HepG2 (cell line): ENCODE measurements around the gene KRT34. TPM values are rescaled to one million over a fixed set of nuclear protein-coding genes. Genes with fewer than 3 reads are reported as not detected.

Experiments used
- CEBPG ChIP-seq: IDR thresholded peaks from 2 replicates; pipeline ENCODE4 v1.6.1; 2016
- E2F2 ChIP-seq: sonication (generic); formaldehyde crosslinking; IDR thresholded peaks from 2 replicates; pipeline ENCODE4 v1.4.0; 2020; ENCODE audit warnings: missing genetic modification reagents, borderline replicate concordance
- FOXO4 ChIP-seq: sonication (generic); formaldehyde crosslinking; conservative IDR thresholded peaks from 2 replicates; pipeline ENCODE4 v1.8.1; 2023; ENCODE audit warnings: missing genetic modification reagents
- IRF9 ChIP-seq: sonication (generic); formaldehyde crosslinking; IDR thresholded peaks from 2 replicates; pipeline ENCODE4 v1.8.0; 2022; ENCODE audit warnings: missing genetic modification reagents, mild to moderate bottlenecking, borderline replicate concordance
- KMT2A ChIP-seq: sonication (generic); formaldehyde crosslinking; IDR thresholded peaks from 2 replicates; pipeline ENCODE4 v1.4.0; 2020; ENCODE audit warnings: missing genetic modification reagents
- MBNL3 ChIP-seq: fragments of 250-450 bp; sonication (Bioruptor Pico); conservative IDR thresholded peaks from 2 replicates; pipeline ENCODE4 v1.8.0; 2022; ENCODE audit warnings: mild to moderate bottlenecking, inconsistent platforms
- POLR2G ChIP-seq: fragments of 200-400 bp; formaldehyde crosslinking; IDR thresholded peaks from 2 replicates; pipeline ENCODE4 v1.6.1; 2018; ENCODE audit warnings: mild to moderate bottlenecking, low read depth, low read length, moderate library complexity
- PRDM4 ChIP-seq: sonication (generic); formaldehyde crosslinking; IDR thresholded peaks from 2 replicates; pipeline ENCODE4 v1.9.0; 2021; ENCODE audit warnings: missing genetic modification reagents, borderline replicate concordance
- REST ChIP-seq, 2 experiments: IDR thresholded peaks; 2 replicates each; pipeline ENCODE4 v1.6.1; 2011 to 2012; ENCODE audit warnings: low read length in 2 of 2, borderline replicate concordance in 1 of 2, low read depth in 1 of 2, mild to moderate bottlenecking in 1 of 2, moderate library complexity in 1 of 2
- SALL2 ChIP-seq: sonication (generic); formaldehyde crosslinking; IDR thresholded peaks from 2 replicates; pipeline ENCODE4 v1.8.1; 2023; ENCODE audit warnings: mild to moderate bottlenecking, missing genetic modification reagents, inconsistent platforms
- ZMYM4 ChIP-seq: sonication (generic); formaldehyde crosslinking; IDR thresholded peaks from 2 replicates; pipeline ENCODE4 v1.8.1; 2023; ENCODE audit warnings: mild to moderate bottlenecking, missing genetic modification reagents
- ZNF343 ChIP-seq: sonication (generic); formaldehyde crosslinking; IDR thresholded peaks from 2 replicates; pipeline ENCODE4 v1.4.0; 2020; ENCODE audit warnings: mild to moderate bottlenecking, missing genetic modification reagents
- ZNF597 ChIP-seq: sonication (generic); formaldehyde crosslinking; IDR thresholded peaks from 2 replicates; pipeline ENCODE4 v1.5.0; 2020; ENCODE audit warnings: missing genetic modification reagents
- ZXDC ChIP-seq: sonication (generic); formaldehyde crosslinking; IDR thresholded peaks from 2 replicates; pipeline ENCODE4 v1.5.0; 2020; ENCODE audit warnings: mild to moderate bottlenecking, missing genetic modification reagents
- polyA plus RNA-seq, 8 experiments: library from polyadenylated mRNA; depleted of rRNA in 3 of 8; stranded (reverse) in 7 of 8; unstranded in 1 of 8; fragments of >200 nt; fragmentation: Illumina TruSeq in 4 of 8; extraction: Trizol in 4 of 8; gene quantifications; 2 replicates each; pipeline versions ENCODE4 v1.2.1 to v1.2.3, GENCODE V29; 2011 to 2016; ENCODE audit warnings: low read depth in 4 of 8, missing spikeins in 1 of 8, mixed read lengths in 1 of 8; ENCODE audit not compliant: insufficient read depth in 1 of 8
- total RNA-seq, 5 experiments: library from RNA; depleted of rRNA; stranded (reverse); fragments of >200 nt; fragmentation: Illumina TruSeq; extraction: Trizol; gene quantifications; 2 replicates each; pipeline ENCODE4 v1.2.3, GENCODE V29; 2016; ENCODE audit warnings: low read depth in 1 of 5

Gene KRT34
- total and polyA plus RNA-seq, 2 of the 13 experiments (the other 11 are each of a cell fraction or from before 2014, with no cell fraction given): not detected

- TF ChIP-seq ZNF343 (CRISPR knock-in tag) (no peak), REST (IDR thresholded peaks at IDR 0.05; ENCODE audit: borderline replicate concordance in 1 of 2, low read depth in 1 of 2, low read length in 2 of 2) (no peak; a peak in 1 of 4 replicates), E2F2 (no peak), POLR2G (no peak), CEBPG (no peak), ZXDC (no peak), ZNF597 (CRISPR knock-in tag) (no peak), IRF9 (CRISPR knock-in tag) (no peak), PRDM4 (CRISPR knock-in tag) (no peak), SALL2 (CRISPR knock-in tag) (no peak), MBNL3 (no peak), KMT2A (CRISPR knock-in tag) (no peak), FOXO4 (CRISPR knock-in tag) (no peak), ZMYM4 (CRISPR knock-in tag) (peak; percentile 43; the same call in 1 of the 2 replicates)
These were observed 33.8 kb upstream of the KRT34 start (continued) for GRCh38 chr17:41415833-41416335.
